Activated T-cell treated with anti-CD3 and anti-CD28 coated beads, Interleukin-2, amount 50 U/mL, for 24 hours (primary cell): ENCODE results near the gene SLC40A1.

Source experiments
- DNase-seq: peaks from one replicate; pipeline ENCODE4 v3.0.0-alpha.2; 2020
- H3K27ac Mint-ChIP-seq: 2 replicates; pipeline ENCODE4 v1.8.0; 2020; ENCODE audit warnings: mild to moderate bottlenecking, mixed read lengths
- H3K27me3 Mint-ChIP-seq: 2 replicates; pipeline ENCODE4 v1.8.0; 2020; ENCODE audit warnings: mixed read lengths
- H3K36me3 Mint-ChIP-seq: 2 replicates; pipeline ENCODE4 v1.8.0; 2020; ENCODE audit warnings: low read depth, mixed read lengths
- H3K4me1 Mint-ChIP-seq: 2 replicates; pipeline ENCODE4 v1.8.0; 2020; ENCODE audit warnings: low read depth, mixed read lengths
- H3K4me3 Mint-ChIP-seq: 2 replicates; pipeline ENCODE4 v1.8.0; 2020; ENCODE audit warnings: mild to moderate bottlenecking, moderate library complexity, mixed read lengths
- H3K9me3 Mint-ChIP-seq: 2 replicates; pipeline ENCODE4 v1.8.0; 2020; ENCODE audit warnings: mixed read lengths

Gene SLC40A1

GRCh38 chr2:189583227-189584198 is 2.9 kb upstream of the SLC40A1 start:
- Mint-ChIP-seq H3K27ac (no peak overlapping the region), H3K9me3 (no peaks in the 10 kb centered on the region), H3K4me3 (no peak overlapping the region), H3K36me3 (no peaks in the 10 kb centered on the region), H3K4me1 (peaks cover 26% of the 10 kb centered on the region), H3K27me3 (peaks cover 22% of the 10 kb centered on the region)
- DNase-seq: no peak

- H3K27ac Mint-ChIP-seq: no peak overlapping the region
- no peaks in the 10 kb centered on the region for H3K36me3 Mint-ChIP-seq
- H3K9me3 Mint-ChIP-seq: no peaks in the 10 kb centered on the region
- DNase-seq: no peak
- H3K4me1 Mint-ChIP-seq: peaks cover 30% of the 10 kb centered on the region
- H3K27me3 Mint-ChIP-seq: peaks cover 22% of the 10 kb centered on the region
- H3K4me3 Mint-ChIP-seq: no peak overlapping the region
Measured at GRCh38 chr2:189582809-189583192, 2.2 kb upstream of the SLC40A1 start.

GRCh38 chr2:189582140-189582808 is 1.7 kb upstream of the SLC40A1 start:
- no peak overlapping the region for H3K27ac Mint-ChIP-seq
- no peaks in the 10 kb centered on the region for H3K9me3 Mint-ChIP-seq
- H3K36me3 Mint-ChIP-seq: no peaks in the 10 kb centered on the region

GRCh38 chr2:189581354-189582139 is 961 bp upstream of the SLC40A1 start:
- Mint-ChIP-seq H3K4me3 (peak overlapping the region; percentile 74), H3K27me3 (peaks cover 22% of the 10 kb centered on the region), H3K4me1 (peaks cover 34% of the 10 kb centered on the region), H3K36me3 (no peaks in the 10 kb centered on the region), H3K9me3 (no peaks in the 10 kb centered on the region), H3K27ac (no peak overlapping the region)
- DNase-seq: no peak

More at GRCh38 chr2:189582140-189582808, 1.7 kb upstream of the SLC40A1 start:
- Mint-ChIP-seq H3K4me1 (peaks cover 30% of the 10 kb centered on the region), H3K4me3 (no peak overlapping the region), H3K27me3 (peaks cover 22% of the 10 kb centered on the region)
- no peak for DNase-seq

- peak; percentile 60 for DNase-seq
- H3K27ac Mint-ChIP-seq: peak overlapping the region; percentile 75
- H3K4me1 Mint-ChIP-seq: peaks cover 43% of the 10 kb centered on the region
- peak overlapping the region; percentile 79 for H3K4me3 Mint-ChIP-seq
- no peaks in the 10 kb centered on the region for H3K9me3 Mint-ChIP-seq
- no peaks in the 10 kb centered on the region for H3K36me3 Mint-ChIP-seq
- H3K27me3 Mint-ChIP-seq: peaks cover 22% of the 10 kb centered on the region
Measured at GRCh38 chr2:189580241-189580651, 340 bp downstream of the SLC40A1 start.

GRCh38 chr2:189579585-189580186 is 900 bp downstream of the SLC40A1 start:
- Mint-ChIP-seq H3K27ac (no peak overlapping the region), H3K27me3 (peaks cover 22% of the 10 kb centered on the region), H3K4me1 (peaks cover 46% of the 10 kb centered on the region)

GRCh38 chr2:189578272-189578950 is 2.2 kb downstream of the SLC40A1 start:
- Mint-ChIP-seq H3K4me3 (no peak overlapping the region), H3K36me3 (no peaks in the 10 kb centered on the region), H3K9me3 (no peaks in the 10 kb centered on the region), H3K4me1 (peaks cover 46% of the 10 kb centered on the region), H3K27ac (no peak overlapping the region), H3K27me3 (peaks cover 22% of the 10 kb centered on the region)
- no peak for DNase-seq

More at GRCh38 chr2:189579585-189580186, 900 bp downstream of the SLC40A1 start:
- Mint-ChIP-seq H3K36me3 (no peaks in the 10 kb centered on the region), H3K4me3 (peak overlapping the region; percentile 79), H3K9me3 (no peaks in the 10 kb centered on the region)
- no peak for DNase-seq

- H3K4me3 Mint-ChIP-seq: no peak overlapping the region
- DNase-seq: no peak
- no peaks in the 10 kb centered on the region for H3K9me3 Mint-ChIP-seq
- peaks cover 44% of the 10 kb centered on the region for H3K4me1 Mint-ChIP-seq
- H3K27ac Mint-ChIP-seq: no peak overlapping the region
- H3K27me3 Mint-ChIP-seq: peaks cover 18% of the 10 kb centered on the region
- peaks cover 2% of the 10 kb centered on the region for H3K36me3 Mint-ChIP-seq
Measured at GRCh38 chr2:189577121-189577520, 3.5 kb downstream of the SLC40A1 start.

GRCh38 chr2:189576396-189576795 is 4.2 kb downstream of the SLC40A1 start:
- H3K27me3 Mint-ChIP-seq: peaks cover 11% of the 10 kb centered on the region
- peaks cover 40% of the 10 kb centered on the region for H3K4me1 Mint-ChIP-seq
- peaks cover 2% of the 10 kb centered on the region for H3K36me3 Mint-ChIP-seq
- H3K4me3 Mint-ChIP-seq: no peak overlapping the region
- no peaks in the 10 kb centered on the region for H3K9me3 Mint-ChIP-seq
- no peak overlapping the region for H3K27ac Mint-ChIP-seq
- no peak for DNase-seq

GRCh38 chr2:189574793-189575475 is 5.7 kb downstream of the SLC40A1 start:
- H3K27me3 Mint-ChIP-seq: peaks cover 4% of the 10 kb centered on the region
- DNase-seq: no peak
- peaks cover 5% of the 10 kb centered on the region for H3K36me3 Mint-ChIP-seq
- no peak overlapping the region for H3K4me3 Mint-ChIP-seq
- H3K27ac Mint-ChIP-seq: no peak overlapping the region
- H3K9me3 Mint-ChIP-seq: no peaks in the 10 kb centered on the region
- H3K4me1 Mint-ChIP-seq: peaks cover 40% of the 10 kb centered on the region

GRCh38 chr2:189570570-189571031 is 10.0 kb downstream of the SLC40A1 start:
- Mint-ChIP-seq H3K36me3 (peaks cover 8% of the 10 kb centered on the region), H3K9me3 (no peaks in the 10 kb centered on the region), H3K27ac (peak overlapping the region; percentile 4), H3K4me1 (peaks cover 37% of the 10 kb centered on the region), H3K27me3 (no peaks in the 10 kb centered on the region), H3K4me3 (no peak overlapping the region)
- DNase-seq: no peak

- Mint-ChIP-seq H3K4me1 (peaks cover 29% of the 10 kb centered on the region), H3K27ac (peak overlapping the region; percentile 82), H3K9me3 (no peaks in the 10 kb centered on the region), H3K36me3 (peaks cover 14% of the 10 kb centered on the region), H3K4me3 (no peak overlapping the region), H3K27me3 (no peaks in the 10 kb centered on the region)
- DNase-seq: no peak
Measured at GRCh38 chr2:189569295-189569910, 11.2 kb downstream of the SLC40A1 start.

GRCh38 chr2:189566046-189566445 is 14.5 kb downstream of the SLC40A1 start:
- Mint-ChIP-seq H3K4me3 (no peak overlapping the region), H3K36me3 (peaks cover 26% of the 10 kb centered on the region), H3K27me3 (no peaks in the 10 kb centered on the region), H3K27ac (no peak overlapping the region), H3K9me3 (no peaks in the 10 kb centered on the region), H3K4me1 (peaks cover 34% of the 10 kb centered on the region)
- no peak for DNase-seq
